Smooth muscle cell (in vitro differentiated cells): ENCODE data around the gene KCTD8. TPM values are rescaled to one million over a fixed set of nuclear protein-coding genes. Genes with fewer than 3 reads are reported as not detected.

ENCODE experiments used
- DNase-seq: peaks from one replicate; lab custom pipeline; 2025; ENCODE audit not compliant: unreplicated experiment; lab: John Stamatoyannopoulos, UW
- H2AFZ ChIP-seq: fragments of 200-600 bp; sonication (generic); 2 replicates; pipeline ENCODE4 v1.6.0; 2016; ENCODE audit warnings: antibody characterized with exemption, low read depth, mild to moderate bottlenecking
- H3F3A ChIP-seq: fragments of 200-600 bp; sonication (generic); 2 replicates; pipeline ENCODE4 v1.6.0; 2017; ENCODE audit warnings: antibody characterized with exemption, low read depth
- H3K27ac ChIP-seq: fragments of 200-600 bp; sonication (generic); 2 replicates; pipeline ENCODE4 v1.5.1; 2016; ENCODE audit warnings: low read depth, mild to moderate bottlenecking
- H3K27me3 ChIP-seq: fragments of 200-600 bp; sonication (generic); 2 replicates; pipeline ENCODE4 v1.6.1; 2016; ENCODE audit warnings: low read depth, mild to moderate bottlenecking
- H3K36me3 ChIP-seq: fragments of 200-600 bp; sonication (generic); 2 replicates; pipeline ENCODE4 v1.5.1; 2016; ENCODE audit warnings: low read depth
- H3K4me1 ChIP-seq: fragments of 200-600 bp; sonication (generic); 2 replicates; pipeline ENCODE4 v1.5.1; 2016; ENCODE audit warnings: low read depth
- H3K4me2 ChIP-seq: fragments of 200-600 bp; sonication (generic); 2 replicates; pipeline ENCODE4 v1.6.0; 2016; ENCODE audit warnings: mild to moderate bottlenecking
- H3K4me3 ChIP-seq: fragments of 200-600 bp; sonication (generic); 2 replicates; pipeline ENCODE4 v1.5.1; 2016; ENCODE audit warnings: mild to moderate bottlenecking
- H3K79me2 ChIP-seq: fragments of 200-600 bp; sonication (generic); 2 replicates; pipeline ENCODE4 v1.6.0; 2016; ENCODE audit warnings: low read depth, mild to moderate bottlenecking
- H3K9ac ChIP-seq: fragments of 200-600 bp; sonication (generic); 2 replicates; pipeline ENCODE4 v1.6.0; 2016; ENCODE audit warnings: low read depth
- H3K9me3 ChIP-seq: fragments of 200-600 bp; sonication (generic); replicated peaks from 2 replicates; pipeline ENCODE4 v1.5.1; 2016; ENCODE audit warnings: low read depth
- H4K20me1 ChIP-seq: fragments of 200-600 bp; sonication (generic); 2 replicates; pipeline ENCODE4 v1.6.0; 2016; ENCODE audit warnings: low read depth
- CTCF ChIP-seq: fragments of 200-600 bp; sonication (generic); IDR thresholded peaks from 2 replicates; pipeline ENCODE4 v1.5.1; 2017; ENCODE audit warnings: borderline replicate concordance, mild to moderate bottlenecking, antibody characterized with exemption; ENCODE audit not compliant: insufficient read depth, poor library complexity, severe bottlenecking
- WGBS: methylation state at CpG from one replicate; pipeline ENCODE4 v1.1.7; 2016; ENCODE audit warnings: low lambda C conversion rate; 5-methylcytosine and 5-hydroxymethylcytosine counted together
- polyA plus RNA-seq: library from polyadenylated mRNA; unstranded; fragments of >200 nt; fragmentation: Nextera tagmentation; extraction: Ambion mirVana; gene quantifications from 2 replicates; pipeline ENCODE4 v1.2.1, GENCODE V29; 2016
- total RNA-seq: library from RNA; depleted of rRNA; stranded (reverse); fragments of >200 nt; gene quantifications from 2 replicates; pipeline ENCODE4 v1.2.3, GENCODE V29; 2014

Gene KCTD8
- total and polyA plus RNA-seq, 2 experiments from 2014 or later: not detected

DNA sequence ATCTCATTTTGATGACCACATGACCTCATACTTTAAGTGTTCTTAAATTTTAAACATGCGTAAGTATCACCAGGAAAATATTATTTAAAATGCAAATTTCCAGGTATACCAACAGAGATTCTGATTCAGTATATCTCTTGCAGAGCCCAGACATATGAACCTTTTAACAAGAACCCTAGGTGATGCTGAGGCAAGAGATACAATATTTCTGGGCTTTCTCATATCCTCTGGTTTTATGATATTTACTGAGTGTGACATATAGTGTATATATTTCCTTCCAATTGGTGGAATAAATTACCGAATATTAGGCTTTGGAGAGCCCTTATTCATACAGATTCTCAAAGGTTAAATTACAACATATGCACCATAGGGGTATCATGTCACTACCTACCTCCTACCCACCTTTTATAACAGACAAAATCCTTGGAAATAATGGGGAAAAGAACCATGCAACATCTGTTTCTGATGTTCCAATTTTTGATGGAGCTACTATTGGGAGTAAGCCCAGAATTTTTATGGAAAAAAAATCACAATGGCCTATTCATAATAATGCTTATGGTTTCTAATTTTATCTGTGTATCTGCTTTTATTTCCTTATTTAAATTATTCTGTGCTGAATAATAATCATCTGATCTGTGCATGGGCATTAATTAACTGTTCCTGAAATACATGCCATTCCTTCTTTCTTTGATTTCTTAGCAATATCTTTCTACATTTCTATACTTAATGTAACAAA is 27.1 kb downstream of the KCTD8 start:
- no peak overlapping the region for H3K27ac ChIP-seq
- no peak overlapping the region for H3K4me3 ChIP-seq
- H3K27me3 ChIP-seq: no peaks in the 10 kb centered on the region
- H3K36me3 ChIP-seq: no peaks in the 10 kb centered on the region
- H3F3A ChIP-seq: no peaks in the 10 kb centered on the region
- DNase-seq: no peak
- WGBS: 88% methylated on average over 2 of the region's 2 CpGs
- no peak for TF ChIP-seq CTCF
- H3K4me2 ChIP-seq: no peak overlapping the region
- no peak overlapping the region for H2AFZ ChIP-seq
- H4K20me1 ChIP-seq: no peaks in the 10 kb centered on the region
- H3K4me1 ChIP-seq: no peaks in the 10 kb centered on the region
- H3K79me2 ChIP-seq: no peaks in the 10 kb centered on the region
- H3K9me3 ChIP-seq: no peaks in the 10 kb centered on the region
- H3K9ac ChIP-seq: no peak overlapping the region

DNA sequence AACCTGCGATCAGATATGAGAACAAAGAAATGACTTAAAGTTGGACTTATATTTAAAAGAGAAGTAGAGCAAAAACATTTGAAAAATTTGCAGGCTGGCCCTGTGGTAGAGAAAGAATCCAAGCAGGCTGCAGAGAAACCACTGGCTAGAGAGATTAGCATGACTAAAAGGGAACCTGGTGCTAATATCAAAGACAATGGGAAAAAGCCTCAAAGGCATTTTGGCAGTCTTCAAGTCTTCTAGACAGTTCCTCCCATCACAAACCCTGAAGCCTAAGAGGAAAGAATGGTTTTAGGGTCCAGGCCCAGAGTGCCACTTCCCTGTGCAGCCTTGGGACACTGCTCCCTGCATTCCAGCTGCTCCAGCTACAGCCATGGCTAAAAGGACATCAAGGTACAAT is 33.4 kb downstream of the KCTD8 start:
- Histone ChIP-seq H3K27me3 (no peaks in the 10 kb centered on the region), H3K79me2 (no peaks in the 10 kb centered on the region), H4K20me1 (no peaks in the 10 kb centered on the region), H3K27ac (no peak overlapping the region), H3K36me3 (no peaks in the 10 kb centered on the region), H3K4me3 (no peak overlapping the region), H3K4me1 (no peaks in the 10 kb centered on the region), H3K9me3 (no peaks in the 10 kb centered on the region), H3K4me2 (no peak overlapping the region), H3F3A (no peaks in the 10 kb centered on the region), H2AFZ (no peak overlapping the region), H3K9ac (no peak overlapping the region)
- 85% methylated on average over 1 of the region's 1 CpG for WGBS
- no peak for TF ChIP-seq CTCF
- DNase-seq: no peak

DNA sequence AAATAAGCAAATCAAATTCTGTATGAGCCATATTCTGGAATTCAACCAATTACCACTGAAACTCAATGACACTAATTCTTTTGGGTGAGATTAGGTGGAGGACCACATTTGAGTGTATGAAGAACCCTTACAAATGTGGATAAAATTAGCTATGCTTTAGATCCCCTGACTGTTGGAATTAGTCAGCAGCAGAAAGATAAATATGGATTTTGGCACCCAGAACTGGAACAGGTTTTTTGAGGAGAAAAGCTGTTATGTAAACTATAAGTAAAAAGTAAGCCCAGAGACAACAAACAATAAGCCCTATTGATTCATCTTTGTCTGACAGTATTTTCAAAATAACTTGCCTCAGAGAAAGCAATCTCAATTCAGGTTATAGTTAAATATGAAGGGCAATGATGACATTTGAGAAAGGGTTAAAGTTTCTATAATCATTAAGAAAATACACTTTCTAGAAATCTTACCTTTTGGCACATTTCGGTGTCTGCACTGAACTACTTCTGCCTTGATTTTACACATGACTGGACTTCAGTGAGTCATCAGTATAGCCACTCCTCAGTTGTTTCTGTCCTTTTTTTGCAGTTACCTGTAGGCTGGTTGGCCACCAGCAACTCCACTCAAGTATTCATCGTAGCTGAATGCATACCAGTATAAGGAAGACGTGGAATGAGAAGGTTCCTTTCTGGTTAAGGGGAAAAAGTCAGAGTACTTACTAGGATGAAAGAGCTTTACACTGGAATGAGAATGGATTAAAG is 80.0 kb downstream of the KCTD8 start:
- 79% methylated on average over 3 of the region's 3 CpGs for WGBS
- no peaks in the 10 kb centered on the region for H4K20me1 ChIP-seq
- no peaks in the 10 kb centered on the region for H3F3A ChIP-seq
- H2AFZ ChIP-seq: no peak overlapping the region
- H3K79me2 ChIP-seq: no peaks in the 10 kb centered on the region
- H3K9ac ChIP-seq: no peak overlapping the region
- no peak for DNase-seq
- TF ChIP-seq CTCF: no peak
- H3K9me3 ChIP-seq: no peaks in the 10 kb centered on the region
- H3K4me3 ChIP-seq: no peak overlapping the region
- H3K4me1 ChIP-seq: no peaks in the 10 kb centered on the region
- no peak overlapping the region for H3K4me2 ChIP-seq
- H3K27ac ChIP-seq: no peak overlapping the region
- H3K36me3 ChIP-seq: no peaks in the 10 kb centered on the region
- H3K27me3 ChIP-seq: no peaks in the 10 kb centered on the region
